Adrenal gland (tissue), 19 donors: Measurements from ENCODE around the gene SH2D4B. TPM values are rescaled to one million over a fixed set of nuclear protein-coding genes. Genes with fewer than 3 reads are reported as not detected.

Experiments used
- DNase-seq, 7 donors: peaks; one replicate each; pipeline ENCODE4 v3.0.0-alpha.2; 2019 to 2020
- H3K27ac ChIP-seq, 5 donors: fragments of 200-600 bp; sonication (generic) in 4 of 5; 1 replicate in 3 of 5; 2 replicates in 2 of 5; pipeline versions ENCODE4 v1.5.1 to v1.8.0; 2016 to 2020; ENCODE audit warnings: mild to moderate bottlenecking in 1 of 5
- H3K27me3 ChIP-seq: fragments of 200-600 bp; 2 replicates; pipeline ENCODE4 v1.8.0; 2021
- H3K36me3 ChIP-seq, 2 donors: fragments of 200-600 bp; replicated peaks in 1 of 2; 1 replicate in 1 of 2; 2 replicates in 1 of 2; pipeline versions ENCODE4 v1.5.1 to v1.8.0; 2018 to 2022
- H3K4me1 ChIP-seq, 2 donors: fragments of 200-600 bp; replicated peaks in 1 of 2; 1 replicate in 1 of 2; 2 replicates in 1 of 2; pipeline versions ENCODE4 v1.5.1 to v1.8.0; 2018 to 2021
- H3K4me3 ChIP-seq, 4 donors: fragments of 200-600 bp; sonication (generic) in 3 of 4; one replicate each; pipeline ENCODE4 v1.5.1; 2016 to 2018
- H3K9me3 ChIP-seq, 3 donors: fragments of 200-600 bp; sonication (generic) in 1 of 3; replicated peaks in 1 of 3; 1 replicate in 2 of 3; 2 replicates in 1 of 3; pipeline versions ENCODE4 v1.5.1 to v1.8.0; 2016 to 2021
- POLR2A ChIP-seq, 2 donors: fragments of 450-650 bp; IDR thresholded peaks; one replicate each; pipeline ENCODE4 v1.6.1; 2017; ENCODE audit warnings: antibody characterized with exemption in 2 of 2, mild to moderate bottlenecking in 2 of 2, moderate library complexity in 1 of 2
- WGBS, 4 donors: extraction: QIAGEN DNeasy Blood & Tissue Kit in 2 of 4; methylation state at CpG; one replicate each; pipeline versions ENCODE4 v1.1.5 to v1.1.7; 2013 to 2017; 5-methylcytosine and 5-hydroxymethylcytosine counted together
- intact Hi-C, 2 donors: fragments of 100-400 bp; cut with DNase I; formaldehyde crosslinking; loops; one replicate each; pipeline versions ENCODE4 v1.14.1 to v1.15.0; 2022 to 2023
- long read RNA-seq, 10 donors: library from polyadenylated mRNA in 3 of 10; unstranded in 2 of 10; stranded (forward) in 1 of 10; transcript quantifications; one replicate each; pipeline ENCODE4 v2.0.0 and lab custom pipeline, GENCODE V29; 2021 to 2026
- polyA plus RNA-seq, 3 donors: library from polyadenylated mRNA; stranded (reverse); fragments of 200-250 nt in 2 of 3; fragments of 350-450 nt in 1 of 3; fragmentation: Illumina TruSeq in 1 of 3; extraction: RNeasy Lipid Tissue Mini Kit (QIAGEN cat#74804) in 1 of 3; gene quantifications; one replicate each; pipeline ENCODE4 v1.2.3, GENCODE V29; 2013 to 2014
- total RNA-seq, 9 donors: library from RNA; depleted of rRNA in 4 of 9; stranded (reverse); fragments of >200 nt in 4 of 9; fragments of 120-200 nt in 1 of 9; fragmentation: NEBNext Ultra II Directional in 1 of 9; extraction: Animal tissue kit (Norgen Biotek cat#: 25700) in 1 of 9; gene quantifications; one replicate each; pipeline versions ENCODE4 v1.1.0 to v1.2.4, GENCODE V29; 2013 to 2023
- TF ChIP-seq, protein P1 (sequence below), 6 experiments: fragments of 450-650 bp in 4 of 6; fragments of 200-600 bp in 2 of 6; sonication (generic) in 1 of 6; IDR thresholded peaks; 1 replicate in 5 of 6; 2 replicates in 1 of 6; pipeline versions ENCODE4 v1.5.1 to v1.8.0; 2016 to 2021; ENCODE audit warnings: antibody characterized with exemption in 6 of 6, mild to moderate bottlenecking in 2 of 6, moderate library complexity in 1 of 6
- donor health status: healthy with polysubstance abuse.
- donor health status: Bipolar disorder and iron deficiency.
- donor health status: DM: yes; HTN: yes; CAD: no.
- donor health status: DM: no; HTN: no; CAD: no.
- donor health status: DM: no; HTN: no; CAD: no.
- donor health status: DM: yes; HTN: yes; CAD: no.

The SH2D4B gene
- total RNA-seq: under 1 TPM in 2 of 9 donors, not detected in 7; 0.06 to 0.35 TPM
- under 1 TPM in 1 of 3 donors, not detected in 2; 0.07 TPM for polyA plus RNA-seq
- long read RNA-seq, donor 1: 0 reads
- long read RNA-seq, donor 2: 0 reads
- long read RNA-seq, donor 3: 0 reads
- long read RNA-seq, donor 4: 0 reads
- long read RNA-seq, donor 5: 0 reads
- long read RNA-seq, donor 6: 0 reads
- long read RNA-seq, donor 7: 0 reads
- long read RNA-seq, donor 8: 0 reads
- long read RNA-seq, donor 9: 0 reads
- long read RNA-seq, donor 10: 0 reads

DNA sequence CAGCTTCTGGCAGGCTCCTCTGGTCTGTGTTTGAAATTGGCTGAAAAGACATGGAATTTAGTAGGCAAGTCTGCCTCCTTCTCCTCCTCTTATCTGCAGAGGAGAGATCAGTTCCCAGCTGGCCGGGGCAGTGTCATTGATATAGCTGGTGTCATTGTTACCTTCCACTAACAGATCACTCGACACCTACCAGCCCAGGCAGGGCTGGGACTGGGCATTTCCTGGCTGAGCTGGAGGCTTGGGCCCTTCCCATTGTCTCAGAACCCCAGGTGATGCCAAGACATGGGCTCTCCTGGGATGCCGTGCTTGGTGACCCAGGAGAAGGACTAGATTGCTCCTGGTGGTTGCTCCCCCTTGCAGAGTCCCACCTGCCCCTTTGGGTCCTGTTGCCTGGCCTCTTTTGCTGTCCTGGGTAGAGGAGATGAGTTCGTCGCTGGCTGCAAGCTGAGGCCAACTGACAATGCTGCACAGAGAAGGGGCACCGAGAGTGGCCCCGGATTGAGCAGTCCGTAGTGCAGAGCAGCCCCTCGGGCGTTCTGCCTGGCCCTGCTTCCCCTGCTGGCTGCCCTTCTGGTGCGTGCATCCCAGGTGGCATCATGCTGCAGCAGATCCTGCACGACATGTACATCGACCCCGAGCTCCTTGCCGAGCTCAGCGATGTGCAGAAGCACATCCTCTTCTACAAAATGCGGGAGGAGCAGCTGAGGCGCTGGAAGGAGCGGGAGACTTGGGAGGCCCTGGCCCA lies at the start of gene SH2D4B:
Gene SH2D4B, plus strand, starts transcription at position 167 of the 745 bp plus-strand sequence. Its CDS starts 430 bp downstream, at position 597.
- Histone ChIP-seq H3K36me3 (no peaks in the 10 kb centered on the region), H3K4me3 (no peak within 1 kb of the TSS), H3K4me1 (no peaks in the 10 kb centered on the region), H3K27me3 (no peaks in the 10 kb centered on the region), H3K27ac (no peak within 1 kb of the TSS), H3K9me3 (no peaks in the 10 kb centered on the region)
- 89 to 96% (median 95%) methylated on average over 5 to 19 of the region's 19 CpGs for WGBS, 4 donors
- no peak for TF ChIP-seq POLR2A (IDR thresholded peaks at IDR 0.05)
- TF ChIP-seq, protein P1, sequence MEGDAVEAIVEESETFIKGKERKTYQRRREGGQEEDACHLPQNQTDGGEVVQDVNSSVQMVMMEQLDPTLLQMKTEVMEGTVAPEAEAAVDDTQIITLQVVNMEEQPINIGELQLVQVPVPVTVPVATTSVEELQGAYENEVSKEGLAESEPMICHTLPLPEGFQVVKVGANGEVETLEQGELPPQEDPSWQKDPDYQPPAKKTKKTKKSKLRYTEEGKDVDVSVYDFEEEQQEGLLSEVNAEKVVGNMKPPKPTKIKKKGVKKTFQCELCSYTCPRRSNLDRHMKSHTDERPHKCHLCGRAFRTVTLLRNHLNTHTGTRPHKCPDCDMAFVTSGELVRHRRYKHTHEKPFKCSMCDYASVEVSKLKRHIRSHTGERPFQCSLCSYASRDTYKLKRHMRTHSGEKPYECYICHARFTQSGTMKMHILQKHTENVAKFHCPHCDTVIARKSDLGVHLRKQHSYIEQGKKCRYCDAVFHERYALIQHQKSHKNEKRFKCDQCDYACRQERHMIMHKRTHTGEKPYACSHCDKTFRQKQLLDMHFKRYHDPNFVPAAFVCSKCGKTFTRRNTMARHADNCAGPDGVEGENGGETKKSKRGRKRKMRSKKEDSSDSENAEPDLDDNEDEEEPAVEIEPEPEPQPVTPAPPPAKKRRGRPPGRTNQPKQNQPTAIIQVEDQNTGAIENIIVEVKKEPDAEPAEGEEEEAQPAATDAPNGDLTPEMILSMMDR (IDR thresholded peaks at IDR 0.05): no peak
- intact Hi-C loops: no loop called here
- peak in 1 of 7 donors; percentile 43 for DNase-seq

DNA sequence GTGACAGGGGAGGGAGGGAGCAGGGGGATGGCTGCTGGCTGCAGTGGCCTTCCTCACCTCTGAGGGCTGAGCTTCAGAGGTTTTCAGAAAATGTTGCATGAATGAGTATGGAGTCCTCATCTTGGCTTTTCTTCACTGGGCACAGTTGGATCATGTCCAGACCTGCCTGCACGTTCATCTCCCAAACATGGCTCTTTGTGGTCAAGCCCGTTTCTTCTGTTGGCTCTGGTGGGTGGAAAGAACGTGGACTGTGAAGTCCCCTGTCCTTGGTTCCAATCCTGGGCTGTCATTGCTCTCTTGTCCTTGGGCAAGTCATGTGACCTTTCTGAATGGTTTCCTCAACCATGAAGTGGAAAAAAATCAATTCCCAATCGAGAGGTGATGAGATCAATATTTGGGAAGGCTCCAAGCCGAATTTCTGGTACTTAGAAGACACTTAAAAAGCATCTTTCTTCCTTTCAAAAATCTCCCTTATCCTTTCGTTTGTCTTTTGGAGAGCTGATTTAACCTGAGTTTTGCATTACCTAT lies 49.1 kb upstream of the SH2D4B start:
- whole genome bisulfite sequencing, 4 donors: 65 to 76% (median 68%) methylated on average over 6 of the region's 6 CpGs
- Histone ChIP-seq H3K9me3 (no peaks in the 10 kb centered on the region), H3K4me3 (no peak overlapping the region), H3K4me1 (peaks cover 24 to 55% of the 10 kb centered on the region in 2 donors), H3K27me3 (no peaks in the 10 kb centered on the region), H3K36me3 (peaks cover 0 to 4% of the 10 kb centered on the region in 2 donors), H3K27ac (peak overlapping the region in 3 of 5 donors; percentile 17 to 71 (median 34))
- DNase-seq: peak in 1 of 7 donors; percentile 41
- intact Hi-C loops: no loop called here
- TF ChIP-seq POLR2A (IDR thresholded peaks at IDR 0.05): no peak
- TF ChIP-seq, protein P1 (IDR thresholded peaks at IDR 0.05): no peak

DNA sequence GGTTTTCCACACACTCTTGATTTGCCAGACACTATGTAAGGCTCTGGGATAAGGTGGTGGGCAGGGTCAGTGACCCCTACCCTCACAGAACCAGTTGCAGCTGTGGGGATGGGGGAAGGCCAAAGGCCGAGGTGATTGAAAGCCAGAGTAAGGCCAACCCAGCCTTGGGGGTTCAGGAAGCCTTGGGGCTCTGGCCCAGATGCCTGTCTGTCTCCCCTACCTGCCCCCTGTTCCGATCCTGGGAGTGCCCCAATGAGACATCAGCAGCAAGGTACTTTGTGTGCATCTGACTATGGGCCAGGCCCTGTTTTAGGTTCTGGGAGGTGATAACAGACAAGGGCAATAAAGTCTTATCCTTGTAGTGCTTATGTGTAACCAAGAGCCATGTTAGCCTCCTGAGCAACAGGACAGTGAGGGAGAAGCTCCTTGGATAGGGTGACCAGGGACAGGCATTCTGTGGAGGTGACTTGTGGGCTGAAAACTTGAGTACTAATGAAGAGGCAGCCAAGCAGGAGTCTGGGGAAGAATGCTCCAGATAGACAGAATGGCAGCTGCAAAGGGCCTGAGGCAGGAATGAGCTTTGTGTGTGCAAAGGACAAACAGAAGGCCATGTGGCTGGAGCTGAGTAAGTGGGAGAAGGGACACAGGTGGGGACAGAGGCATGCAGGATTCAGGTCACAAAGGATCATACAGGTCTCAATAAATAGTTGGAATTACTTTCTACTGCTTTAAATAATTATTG lies 48.2 kb upstream of the SH2D4B start:
- no peak overlapping the region for H3K4me3 ChIP-seq
- H3K27ac ChIP-seq: no peak overlapping the region
- H3K4me1 ChIP-seq: peaks cover 19 to 55% of the 10 kb centered on the region in 2 donors
- TF ChIP-seq, protein P1 (IDR thresholded peaks at IDR 0.05): no peak
- no peak for TF ChIP-seq POLR2A (IDR thresholded peaks at IDR 0.05)
- H3K9me3 ChIP-seq: no peaks in the 10 kb centered on the region
- intact Hi-C loops: no loop called here
- peaks cover 0 to 4% of the 10 kb centered on the region in 2 donors for H3K36me3 ChIP-seq
- WGBS, 4 donors: 93 to 100% (median 96%) methylated on average over 2 of the region's 2 CpGs
- H3K27me3 ChIP-seq: no peaks in the 10 kb centered on the region
- peak in 1 of 7 donors; percentile 39 for DNase-seq
